HG02763 (cell line): ENCODE data around the gene CLEC4E.
"Not testable (repeated sequence)": the region's sequence is repeated elsewhere in the genome, so short reads cannot be mapped to it uniquely, and the experiment has no call there.

Source experiments
- ATAC-seq: cut with Tn5 transposase; IDR thresholded peaks from one replicate; pipeline ENCODE4 v1.9.1; 2021; ENCODE audit warnings: mild to moderate bottlenecking, moderate library complexity; ENCODE audit not compliant: unreplicated experiment

The CLEC4E gene

GRCh38 chr12:8544295-8544694 is 3.6 kb upstream of the CLEC4E start:
- ATAC-seq: peak; percentile 63

- no peak for ATAC-seq
These were observed 857 bp upstream of the CLEC4E start for GRCh38 chr12:8541562-8541961.

- ATAC-seq: not testable (repeated sequence)
These were observed 2.9 kb downstream of the CLEC4E start for GRCh38 chr12:8537820-8538219.

- no peak for ATAC-seq
These were observed 8.7 kb downstream of the CLEC4E start for GRCh38 chr12:8532045-8532444.

GRCh38 chr12:8527250-8528130 is 13.2 kb downstream of the CLEC4E start:
- ATAC-seq: no peak

GRCh38 chr12:8519171-8519570 is 21.5 kb downstream of the CLEC4E start:
- ATAC-seq: no peak

GRCh38 chr12:8517971-8518370 is 22.7 kb downstream of the CLEC4E start:
- ATAC-seq: no peak

GRCh38 chr12:8513256-8513655 is 27.4 kb downstream of the CLEC4E start, which contains the start of gene CLEC4D:
TSS of gene CLEC4D (plus strand) at chr12:8513503. CDS start at chr12:8513733, 230 bp downstream.
- ATAC-seq: no peak

GRCh38 chr12:8508910-8509841 is 31.5 kb downstream of the CLEC4E start:
- ATAC-seq: no peak

- ATAC-seq: no peak
These were observed 32.5 kb downstream of the CLEC4E start for GRCh38 chr12:8508223-8508622.

GRCh38 chr12:8507596-8507995 is 33.1 kb downstream of the CLEC4E start:
- ATAC-seq: no peak

- no peak for ATAC-seq
These were observed 36.4 kb downstream of the CLEC4E start for GRCh38 chr12:8504351-8504750.

GRCh38 chr12:8501720-8502119 is 39.0 kb downstream of the CLEC4E start:
- no peak for ATAC-seq

- no peak for ATAC-seq
These were observed 41.1 kb downstream of the CLEC4E start for GRCh38 chr12:8499616-8500015.

GRCh38 chr12:8496074-8496473 is 44.6 kb downstream of the CLEC4E start:
- not testable (repeated sequence) for ATAC-seq

- ATAC-seq: not testable (repeated sequence)
These were observed 45.0 kb downstream of the CLEC4E start for GRCh38 chr12:8495671-8496070.

GRCh38 chr12:8493084-8493483 is 47.6 kb downstream of the CLEC4E start:
- ATAC-seq: peak; percentile 99

GRCh38 chr12:8491646-8492530 is 48.8 kb downstream of the CLEC4E start:
- no peak for ATAC-seq
